Endothelial cell of umbilical vein (primary cell): ENCODE measurements around the gene HBG2. TPM values are rescaled to one million over a fixed set of nuclear protein-coding genes. Genes with fewer than 3 reads are reported as not detected.

Source experiments
- BruUV-seq: library from RNA; stranded (reverse); fragments of 400-500 nt; replicated peaks from 2 replicates; lab custom pipeline; 2021; lab: Mats Ljungman, UMichigan
- CTCF ChIA-PET: fragments of 300-600, 350-600 bp; sonication (Branson Sonifier 250); formaldehyde crosslinking; loops from one replicate; lab custom pipeline; 2021; ENCODE audit warnings: antibody characterized with exemption, inconsistent platforms; lab: Charles Lee
- POLR2A ChIA-PET: fragments of 300-600, 350-600 bp; sonication (Branson Sonifier 250); formaldehyde crosslinking; loops from one replicate; lab custom pipeline; 2021; ENCODE audit warnings: antibody characterized with exemption, inconsistent platforms; lab: Charles Lee
- DNase-seq: peaks from one replicate; pipeline ENCODE4 v3.0.0-alpha.2; 2011; ENCODE audit warnings: low read depth, low spot score
- FAIRE-seq: peaks from 2 replicates; lab custom pipeline; 2011; peaks lifted over from hg19 to GRCh38; lab: Jason Lieb, UNC
- H2AFZ ChIP-seq: 2 replicates; pipeline ENCODE4 v1.6.0; 2012; ENCODE audit warnings: low read depth, low read length, control low read depth, inconsistent platforms
- H3K27ac ChIP-seq: 2 replicates; pipeline ENCODE4 v1.5.1; 2011; ENCODE audit warnings: low read depth, mild to moderate bottlenecking, control low read depth, low read length, moderate library complexity; ENCODE audit not compliant: insufficient read depth
- H3K27me3 ChIP-seq, 2 experiments: 2 replicates each; pipeline versions ENCODE4 v1.6.0 to v1.6.1; 2011; ENCODE audit warnings: low read length in 2 of 2, mixed read lengths in 1 of 2; ENCODE audit not compliant: control insufficient read depth in 2 of 2, insufficient read depth in 2 of 2
- H3K36me3 ChIP-seq, 2 experiments: 2 replicates in 1 of 2; 3 replicates in 1 of 2; pipeline ENCODE4 v1.5.1; 2011; ENCODE audit warnings: low read length in 2 of 2, mild to moderate bottlenecking in 1 of 2, moderate library complexity in 1 of 2; ENCODE audit not compliant: control insufficient read depth in 2 of 2, insufficient read depth in 2 of 2; ENCODE audit errors: extremely low read depth in 1 of 2
- H3K4me1 ChIP-seq: 3 replicates; pipeline ENCODE4 v1.5.1; 2011; ENCODE audit warnings: mild to moderate bottlenecking, low read length; ENCODE audit not compliant: control insufficient read depth, insufficient read depth; ENCODE audit errors: extremely low read depth
- H3K4me2 ChIP-seq: 2 replicates; pipeline ENCODE4 v1.6.1; 2011; ENCODE audit warnings: low read length, control low read depth, mixed read lengths; ENCODE audit not compliant: insufficient read depth
- H3K4me3 ChIP-seq, 3 experiments: fragments of 200-600 bp in 1 of 3; sonication (generic), shearing (Covaris generic) in 1 of 3; replicated peaks in 1 of 3; 2 replicates each; pipeline ENCODE4 v1.5.1; 2011 to 2016; ENCODE audit warnings: control low read depth in 3 of 3, low read length in 3 of 3, mild to moderate bottlenecking in 2 of 3, inconsistent platforms in 1 of 3, low read depth in 1 of 3, moderate library complexity in 1 of 3; ENCODE audit not compliant: insufficient read depth in 1 of 3
- H3K79me2 ChIP-seq: 2 replicates; pipeline ENCODE4 v1.6.0; 2012; ENCODE audit warnings: low read length, inconsistent platforms; ENCODE audit not compliant: control insufficient read depth, insufficient read depth
- H3K9ac ChIP-seq: replicated peaks from 2 replicates; pipeline ENCODE3; 2011; ENCODE audit warnings: low read length, control low read depth; ENCODE audit not compliant: insufficient read depth; ENCODE audit errors: extremely low read depth
- H3K9me1 ChIP-seq: replicated peaks from 3 replicates; pipeline ENCODE4 v1.6.0; 2011; ENCODE audit warnings: mild to moderate bottlenecking, low read length; ENCODE audit not compliant: control insufficient read depth, insufficient read depth; ENCODE audit errors: extremely low read depth
- H3K9me3 ChIP-seq: replicated peaks from 2 replicates; pipeline ENCODE4 v1.5.1; 2012; ENCODE audit warnings: low read length, inconsistent platforms; ENCODE audit not compliant: control insufficient read depth, insufficient read depth
- H4K20me1 ChIP-seq: replicated peaks from 2 replicates; pipeline ENCODE3; 2011; ENCODE audit warnings: mild to moderate bottlenecking, low read length; ENCODE audit not compliant: control insufficient read depth, insufficient read depth; ENCODE audit errors: extremely low read depth
- EZH2 ChIP-seq: IDR thresholded peaks from 2 replicates; pipeline ENCODE4 v1.6.1; 2012; ENCODE audit warnings: borderline replicate concordance, low read depth, mild to moderate bottlenecking, moderate library complexity, low read length, inconsistent platforms; ENCODE audit not compliant: severe bottlenecking
- FOS ChIP-seq: IDR thresholded peaks from 2 replicates; pipeline ENCODE4 v1.6.1; 2011; ENCODE audit warnings: mild to moderate bottlenecking, low read length, moderate library complexity, borderline replicate concordance; ENCODE audit not compliant: insufficient read depth
- GATA2 ChIP-seq: IDR thresholded peaks from 2 replicates; pipeline ENCODE4 v1.7.0; 2011; ENCODE audit warnings: low read depth, mild to moderate bottlenecking, moderate library complexity, mixed read lengths, low read length; ENCODE audit not compliant: insufficient read length, insufficient read depth
- JUN ChIP-seq: IDR thresholded peaks from 2 replicates; pipeline ENCODE4 v1.6.1; 2011; ENCODE audit warnings: borderline replicate concordance, low read depth; ENCODE audit not compliant: insufficient read length, insufficient read depth
- MYC ChIP-seq: IDR thresholded peaks from one replicate; pipeline ENCODE4 v1.6.1; 2011; ENCODE audit warnings: mild to moderate bottlenecking, low read depth, low read length
- POLR2A ChIP-seq: IDR thresholded peaks from 2 replicates; pipeline ENCODE4 v1.6.1; 2012; ENCODE audit warnings: low read depth, mild to moderate bottlenecking, control low read depth, low read length
- POLR2AphosphoS5 ChIP-seq: IDR thresholded peaks from 2 replicates; pipeline ENCODE4 v1.6.1; 2012; ENCODE audit warnings: low read depth, mild to moderate bottlenecking, control low read depth, low read length, moderate library complexity; ENCODE audit not compliant: insufficient read depth
- dilution Hi-C: fragments of 300-500 bp; cut with MboI; formaldehyde crosslinking; loops from one replicate; pipeline ENCODE4 v1.15.0; 2019; ENCODE audit warnings: low sequenced_read_pairs; ENCODE audit not compliant: extremely low pct_ligation_motif_present
- intact Hi-C: fragments of 100-400 bp; cut with micrococcal nuclease; formaldehyde crosslinking; loops from one replicate; pipeline ENCODE4 v1.10.0; 2022
- polyA plus RNA-seq, 4 experiments: library from polyadenylated mRNA; depleted of rRNA in 3 of 4; stranded (reverse) in 3 of 4; unstranded in 1 of 4; fragments of >200 nt; gene quantifications; 2 replicates each; pipeline versions ENCODE4 v1.2.1 to v1.2.3, GENCODE V29; 2011 to 2012; ENCODE audit warnings: missing spikeins in 1 of 4
- total RNA-seq: library from RNA; stranded (reverse); gene quantifications from 2 replicates; pipeline ENCODE4 v1.2.3, GENCODE V29; 2021
- TF ChIP-seq, protein P1 (sequence below): IDR thresholded peaks from 2 replicates; pipeline ENCODE4 v1.6.1; 2011; ENCODE audit not compliant: insufficient read depth, insufficient read length
- TF ChIP-seq, protein P2 (sequence below), 2 donors: IDR thresholded peaks; 1 replicate in 1 of 2; 2 replicates in 1 of 2; pipeline ENCODE4 v1.5.1; 2011; ENCODE audit warnings: low read length in 2 of 2, mild to moderate bottlenecking in 2 of 2, moderate library complexity in 2 of 2, control low read depth in 1 of 2, inconsistent platforms in 1 of 2, low read depth in 1 of 2; ENCODE audit not compliant: insufficient read depth in 1 of 2; ENCODE audit errors: extremely low read depth in 1 of 2

HBG2 gene
- total and polyA plus RNA-seq, 2 donors (not counting 3 experiments of a cell fraction or from before 2014, with no cell fraction given) = 1.2 TPM; not detected in 1

DNA sequence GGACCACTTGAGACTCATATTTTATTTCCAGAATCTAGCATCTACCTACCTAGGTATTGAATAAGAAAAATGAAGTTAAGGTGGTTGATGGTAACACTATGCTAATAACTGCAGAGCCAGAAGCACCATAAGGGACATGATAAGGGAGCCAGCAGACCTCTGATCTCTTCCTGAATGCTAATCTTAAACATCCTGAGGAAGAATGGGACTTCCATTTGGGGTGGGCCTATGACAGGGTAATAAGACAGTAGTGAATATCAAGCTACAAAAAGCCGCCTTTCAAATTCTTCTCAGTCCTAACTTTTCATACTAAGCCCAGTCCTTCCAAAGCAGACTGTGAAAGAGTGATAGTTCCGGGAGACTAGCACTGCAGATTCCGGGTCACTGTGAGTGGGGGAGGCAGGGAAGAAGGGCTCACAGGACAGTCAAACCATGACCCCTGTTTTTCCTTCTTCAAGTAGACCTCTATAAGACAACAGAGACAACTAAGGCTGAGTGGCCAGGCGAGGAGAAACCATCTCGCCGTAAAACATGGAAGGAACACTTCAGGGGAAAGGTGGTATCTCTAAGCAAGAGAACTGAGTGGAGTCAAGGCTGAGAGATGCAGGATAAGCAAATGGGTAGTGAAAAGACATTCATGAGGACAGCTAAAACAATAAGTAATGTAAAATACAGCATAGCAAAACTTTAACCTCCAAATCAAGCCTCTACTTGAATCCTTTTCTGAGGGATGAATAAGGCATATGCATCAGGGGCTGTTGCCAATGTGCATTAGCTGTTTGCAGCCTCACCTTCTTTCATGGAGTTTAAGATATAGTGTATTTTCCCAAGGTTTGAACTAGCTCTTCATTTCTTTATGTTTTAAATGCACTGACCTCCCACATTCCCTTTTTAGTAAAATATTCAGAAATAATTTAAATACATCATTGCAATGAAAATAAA, 29.8 kb downstream of the HBG2 start:
- Histone ChIP-seq H3K36me3 (no peaks in the 10 kb centered on the region), H3K9ac (no peak overlapping the region), H3K9me3 (no peaks in the 10 kb centered on the region), H3K27me3 (no peaks in the 10 kb centered on the region), H3K27ac (no peak overlapping the region), H2AFZ (no peak overlapping the region), H3K4me2 (no peak overlapping the region), H3K4me1 (no peaks in the 10 kb centered on the region), H4K20me1 (no peaks in the 10 kb centered on the region), H3K4me3 (no peak overlapping the region), H3K9me1 (no peaks in the 10 kb centered on the region), H3K79me2 (no peaks in the 10 kb centered on the region)
- BruUV-seq = no TSS peak
- dilution Hi-C loops (no loop called here), intact Hi-C loops (no loop called here)
- TF ChIP-seq GATA2 = no peak
- no peak for TF ChIP-seq POLR2A
- no peak for TF ChIP-seq MYC
- TF ChIP-seq EZH2 = no peak
- no peak for TF ChIP-seq FOS
- no peak for TF ChIP-seq JUN
- TF ChIP-seq, protein P1, sequence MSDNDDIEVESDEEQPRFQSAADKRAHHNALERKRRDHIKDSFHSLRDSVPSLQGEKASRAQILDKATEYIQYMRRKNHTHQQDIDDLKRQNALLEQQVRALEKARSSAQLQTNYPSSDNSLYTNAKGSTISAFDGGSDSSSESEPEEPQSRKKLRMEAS = no peak
- TF ChIP-seq, protein P2, sequence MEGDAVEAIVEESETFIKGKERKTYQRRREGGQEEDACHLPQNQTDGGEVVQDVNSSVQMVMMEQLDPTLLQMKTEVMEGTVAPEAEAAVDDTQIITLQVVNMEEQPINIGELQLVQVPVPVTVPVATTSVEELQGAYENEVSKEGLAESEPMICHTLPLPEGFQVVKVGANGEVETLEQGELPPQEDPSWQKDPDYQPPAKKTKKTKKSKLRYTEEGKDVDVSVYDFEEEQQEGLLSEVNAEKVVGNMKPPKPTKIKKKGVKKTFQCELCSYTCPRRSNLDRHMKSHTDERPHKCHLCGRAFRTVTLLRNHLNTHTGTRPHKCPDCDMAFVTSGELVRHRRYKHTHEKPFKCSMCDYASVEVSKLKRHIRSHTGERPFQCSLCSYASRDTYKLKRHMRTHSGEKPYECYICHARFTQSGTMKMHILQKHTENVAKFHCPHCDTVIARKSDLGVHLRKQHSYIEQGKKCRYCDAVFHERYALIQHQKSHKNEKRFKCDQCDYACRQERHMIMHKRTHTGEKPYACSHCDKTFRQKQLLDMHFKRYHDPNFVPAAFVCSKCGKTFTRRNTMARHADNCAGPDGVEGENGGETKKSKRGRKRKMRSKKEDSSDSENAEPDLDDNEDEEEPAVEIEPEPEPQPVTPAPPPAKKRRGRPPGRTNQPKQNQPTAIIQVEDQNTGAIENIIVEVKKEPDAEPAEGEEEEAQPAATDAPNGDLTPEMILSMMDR (IDR thresholded peaks at IDR 0.05; ENCODE audit: extremely low read depth in 1 of 2, insufficient read depth in 1 of 2, low read depth in 1 of 2, low read length in 2 of 2) = no peak
- TF ChIP-seq POLR2AphosphoS5 = no peak
- FAIRE-seq (no peak), DNase-seq (no peak)
- POLR2A ChIA-PET = no interaction called here
- CTCF ChIA-PET = no interaction called here
